ENCODE results near the gene LRRC4C. TPM values are rescaled to one million over a fixed set of nuclear protein-coding genes. Genes with fewer than 3 reads are reported as not detected.

The LRRC4C gene
- total RNA-seq, 1 donor from 2014 or later, result 2.2 TPM

DNA sequence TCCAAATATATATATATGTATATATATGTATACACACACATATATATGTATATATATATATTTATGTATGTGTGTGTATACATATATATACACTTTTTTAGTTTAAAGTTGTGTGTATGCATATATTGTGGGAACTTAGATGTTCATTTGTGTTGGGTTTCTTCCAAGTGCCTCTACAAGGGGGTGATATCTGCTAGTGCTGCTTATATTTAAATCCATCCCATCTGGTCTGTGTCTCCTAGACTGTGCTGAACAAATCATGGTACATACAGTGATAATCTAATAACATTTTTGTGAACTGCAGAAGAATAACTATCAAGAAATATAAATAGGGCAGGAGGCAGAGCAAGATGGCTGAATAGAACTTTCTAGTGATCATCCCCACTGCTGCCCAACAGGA lies 696.4 kb downstream of the LRRC4C start:
- no peak overlapping the region for H3K27ac ChIP-seq
- H3K4me1 ChIP-seq, result no peaks in the 10 kb centered on the region
- intact Hi-C loops (cut with DNase I), result no loop called here
- TF ChIP-seq, protein P1, sequence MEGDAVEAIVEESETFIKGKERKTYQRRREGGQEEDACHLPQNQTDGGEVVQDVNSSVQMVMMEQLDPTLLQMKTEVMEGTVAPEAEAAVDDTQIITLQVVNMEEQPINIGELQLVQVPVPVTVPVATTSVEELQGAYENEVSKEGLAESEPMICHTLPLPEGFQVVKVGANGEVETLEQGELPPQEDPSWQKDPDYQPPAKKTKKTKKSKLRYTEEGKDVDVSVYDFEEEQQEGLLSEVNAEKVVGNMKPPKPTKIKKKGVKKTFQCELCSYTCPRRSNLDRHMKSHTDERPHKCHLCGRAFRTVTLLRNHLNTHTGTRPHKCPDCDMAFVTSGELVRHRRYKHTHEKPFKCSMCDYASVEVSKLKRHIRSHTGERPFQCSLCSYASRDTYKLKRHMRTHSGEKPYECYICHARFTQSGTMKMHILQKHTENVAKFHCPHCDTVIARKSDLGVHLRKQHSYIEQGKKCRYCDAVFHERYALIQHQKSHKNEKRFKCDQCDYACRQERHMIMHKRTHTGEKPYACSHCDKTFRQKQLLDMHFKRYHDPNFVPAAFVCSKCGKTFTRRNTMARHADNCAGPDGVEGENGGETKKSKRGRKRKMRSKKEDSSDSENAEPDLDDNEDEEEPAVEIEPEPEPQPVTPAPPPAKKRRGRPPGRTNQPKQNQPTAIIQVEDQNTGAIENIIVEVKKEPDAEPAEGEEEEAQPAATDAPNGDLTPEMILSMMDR (IDR thresholded peaks at IDR 0.05), result no peak
- H3K4me3 ChIP-seq, result no peak overlapping the region
- no peaks in the 10 kb centered on the region for H3K27me3 ChIP-seq
- DNase-seq, result no peak
- no peaks in the 10 kb centered on the region for H3K9me3 ChIP-seq
- ATAC-seq, result no peak
- H3K36me3 ChIP-seq, result no peaks in the 10 kb centered on the region

DNA sequence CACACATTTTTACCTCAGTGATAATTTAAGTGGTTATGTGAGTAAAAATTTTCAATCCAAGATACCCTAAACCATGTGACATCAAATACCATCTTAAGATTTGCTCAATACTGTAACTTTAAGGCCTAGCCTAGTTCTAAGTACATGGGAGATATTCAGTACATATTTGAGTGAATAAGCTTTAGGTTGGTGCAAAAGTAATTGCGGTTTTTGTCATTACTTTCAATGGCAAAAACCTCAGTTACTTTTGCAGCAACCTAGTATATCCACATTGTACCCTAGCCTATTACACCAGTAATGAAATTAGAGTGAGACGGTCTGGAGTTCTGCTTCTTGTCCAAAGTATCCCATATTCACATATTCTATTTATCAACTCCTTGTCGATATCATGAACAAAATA lies 700.1 kb downstream of the LRRC4C start:
- DNase-seq, result no peak
- TF ChIP-seq, protein P1 (IDR thresholded peaks at IDR 0.05), result no peak
- intact Hi-C loops (cut with DNase I), result no loop called here

DNA sequence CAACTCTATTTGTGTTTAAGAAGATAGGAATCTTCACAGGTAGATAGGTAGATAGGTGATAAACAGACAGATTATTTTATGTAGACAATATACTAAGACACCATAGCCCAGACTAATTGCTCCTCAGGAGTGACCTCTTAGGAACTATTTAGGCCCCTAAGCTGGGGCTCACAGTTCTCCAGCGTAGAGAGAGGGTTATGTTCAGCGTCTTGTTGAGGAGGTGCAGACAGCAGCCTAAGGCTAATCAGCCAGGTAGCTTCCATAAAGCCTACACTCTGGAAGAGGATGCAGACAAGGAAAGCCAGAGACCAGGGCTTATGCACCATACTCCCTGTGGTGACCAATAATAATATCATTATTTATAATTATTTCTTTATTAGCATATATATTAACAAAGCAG lies 705.2 kb downstream of the LRRC4C start:
- no peak for DNase-seq
- no peaks in the 10 kb centered on the region for H3K4me1 ChIP-seq
- H3K27me3 ChIP-seq, result no peaks in the 10 kb centered on the region
- no peaks in the 10 kb centered on the region for H3K36me3 ChIP-seq
- ATAC-seq, result no peak
- TF ChIP-seq, protein P1 (IDR thresholded peaks at IDR 0.05), result no peak
- H3K4me3 ChIP-seq, result no peak overlapping the region
- intact Hi-C loops (cut with DNase I), result no loop called here
- H3K9me3 ChIP-seq, result no peaks in the 10 kb centered on the region
- H3K27ac ChIP-seq, result no peak overlapping the region

More for the DNA sequence above, 700.1 kb downstream of the LRRC4C start:
- Histone ChIP-seq H3K36me3 (no peaks in the 10 kb centered on the region), H3K27me3 (no peaks in the 10 kb centered on the region), H3K27ac (no peak overlapping the region), H3K4me1 (no peaks in the 10 kb centered on the region), H3K4me3 (no peak overlapping the region), H3K9me3 (no peaks in the 10 kb centered on the region)
- ATAC-seq, result no peak

DNA sequence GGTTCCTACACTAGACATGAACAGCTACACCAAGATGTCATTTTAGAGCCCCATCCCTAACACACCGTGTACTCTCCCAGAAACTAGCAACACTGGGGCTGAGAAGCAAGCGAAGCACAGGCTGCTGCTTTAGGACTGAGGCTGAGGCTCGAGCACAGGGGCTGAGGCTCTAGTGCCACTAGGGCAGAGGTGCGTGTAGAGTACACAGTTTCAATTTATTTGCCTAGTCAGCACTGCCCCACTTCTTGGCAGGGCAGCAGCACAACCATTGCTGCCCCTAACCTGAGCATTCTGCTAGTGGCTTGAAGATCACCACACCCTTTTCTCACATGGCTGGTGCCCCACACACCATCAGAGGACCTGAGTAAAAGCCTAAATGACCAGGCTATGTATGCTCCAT lies 713.2 kb downstream of the LRRC4C start:
- no peak for ATAC-seq

DNA sequence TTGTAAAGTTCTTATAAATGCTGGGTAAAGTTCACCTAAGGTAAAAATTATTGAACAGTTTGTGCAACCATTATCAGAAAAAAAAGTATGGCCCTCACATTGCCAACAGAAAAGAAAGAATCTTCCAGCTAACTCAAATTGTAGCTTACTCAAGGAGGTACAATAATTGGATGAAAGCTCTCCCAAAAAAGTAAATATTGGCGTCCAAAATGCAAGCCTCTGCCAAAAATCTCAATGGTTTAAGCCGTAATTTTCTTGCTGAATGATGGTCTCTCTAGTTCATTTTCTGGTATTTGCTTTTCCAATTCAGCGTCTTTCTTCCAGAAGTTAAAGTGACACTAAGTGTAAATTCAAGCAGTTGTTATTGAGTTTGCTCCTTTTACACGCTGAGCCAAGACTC lies 727.3 kb downstream of the LRRC4C start:
- TF ChIP-seq, protein P1 (IDR thresholded peaks at IDR 0.05), result no peak
- intact Hi-C loops (cut with DNase I), result no loop called here
- Histone ChIP-seq H3K27me3 (no peaks in the 10 kb centered on the region), H3K36me3 (no peaks in the 10 kb centered on the region), H3K9me3 (no peaks in the 10 kb centered on the region), H3K4me1 (no peaks in the 10 kb centered on the region), H3K27ac (no peak overlapping the region), H3K4me3 (no peak overlapping the region)
- ATAC-seq, result no peak
- no peak for DNase-seq

More for the DNA sequence above, 713.2 kb downstream of the LRRC4C start:
- Histone ChIP-seq H3K27ac (no peak overlapping the region), H3K27me3 (no peaks in the 10 kb centered on the region), H3K4me1 (no peaks in the 10 kb centered on the region), H3K4me3 (no peak overlapping the region), H3K9me3 (no peaks in the 10 kb centered on the region), H3K36me3 (no peaks in the 10 kb centered on the region)
- TF ChIP-seq, protein P1 (IDR thresholded peaks at IDR 0.05), result no peak
- intact Hi-C loops (cut with DNase I), result no loop called here
- DNase-seq, result no peak

DNA sequence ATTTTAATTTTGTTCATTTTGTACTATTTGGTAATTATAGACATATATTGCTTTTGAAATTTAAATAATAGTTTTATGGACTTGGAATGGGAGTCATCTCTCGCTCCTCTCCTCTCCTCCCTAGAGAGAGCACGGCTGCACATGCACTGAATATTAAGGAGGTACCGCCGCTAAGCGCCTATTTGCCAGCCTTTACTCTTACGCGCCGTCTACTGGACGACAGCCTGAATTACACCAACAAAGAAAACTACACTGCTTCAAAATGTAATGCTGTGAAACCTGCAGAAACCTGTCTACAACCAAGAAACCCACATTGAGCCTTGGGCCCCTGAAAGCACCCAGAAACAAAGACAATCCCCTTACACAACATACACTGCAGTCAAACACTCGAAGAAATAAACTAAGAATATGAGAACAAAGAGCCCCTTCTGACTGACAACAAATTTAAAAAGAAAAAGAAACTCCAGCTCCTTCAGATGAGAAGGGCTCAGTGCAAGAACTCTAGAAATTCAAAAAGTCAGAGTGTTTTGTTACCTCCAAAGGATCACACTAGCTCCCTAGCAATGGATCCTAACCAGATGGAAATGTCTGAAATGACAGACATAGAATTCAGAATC lies 737.2 kb downstream of the LRRC4C start:
- ATAC-seq (no peak), DNase-seq (no peak)
- Histone ChIP-seq H3K27ac (no peak overlapping the region), H3K4me1 (no peaks in the 10 kb centered on the region), H3K36me3 (no peaks in the 10 kb centered on the region), H3K27me3 (no peaks in the 10 kb centered on the region), H3K4me3 (no peak overlapping the region), H3K9me3 (no peaks in the 10 kb centered on the region)
- intact Hi-C loops (cut with DNase I), result no loop called here
- TF ChIP-seq, protein P1 (IDR thresholded peaks at IDR 0.05), result peak; percentile 42

Measured in upper lobe of right lung (tissue), 1 donor.